ENCODE results near the gene SLC6A18.
A peak's percentile ranks its signal among the peaks of the same experiment; 100 is the strongest.

SLC6A18 gene

GRCh38 chr5:1239505-1240251 is 14.5 kb downstream of the SLC6A18 start:
- DNase-seq, result no peak

DNA sequence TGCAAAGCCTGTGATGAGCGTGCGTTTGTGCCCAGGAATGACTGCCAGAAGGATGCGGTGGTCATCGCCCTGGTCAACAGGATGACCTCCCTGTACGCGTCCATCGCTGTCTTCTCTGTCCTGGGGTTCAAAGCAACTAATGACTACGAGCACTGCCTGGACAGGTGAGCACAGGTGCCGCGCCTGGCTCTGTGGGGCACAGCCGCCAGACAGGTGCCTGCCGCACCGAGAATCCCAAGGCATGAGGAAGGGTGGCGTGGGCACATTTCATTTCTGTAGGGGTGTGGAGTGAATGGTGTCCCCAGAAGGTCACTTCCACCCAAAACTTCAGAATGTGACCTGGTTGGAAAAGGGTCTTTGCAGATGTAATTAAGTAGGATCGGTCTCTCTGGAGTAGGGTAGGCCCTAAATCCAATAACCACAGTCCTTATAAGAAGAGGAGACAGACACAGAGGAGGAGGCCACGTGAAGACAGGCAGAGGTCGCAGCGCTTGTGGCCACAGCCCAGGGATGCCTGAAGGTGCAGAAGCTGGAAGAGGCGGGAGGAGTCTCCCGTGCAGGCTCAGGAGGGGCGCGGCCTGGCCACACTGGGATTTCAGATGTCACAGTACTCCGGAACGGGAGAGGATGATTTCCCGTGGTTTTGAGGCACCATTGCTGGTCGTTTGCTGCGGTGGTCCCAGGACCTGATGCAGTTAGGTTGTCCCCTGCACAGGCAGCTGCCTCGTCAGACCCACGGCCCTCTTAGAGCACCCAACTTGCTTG is 15.5 kb downstream of the SLC6A18 start:
- DNase-seq, result no peak

DNA sequence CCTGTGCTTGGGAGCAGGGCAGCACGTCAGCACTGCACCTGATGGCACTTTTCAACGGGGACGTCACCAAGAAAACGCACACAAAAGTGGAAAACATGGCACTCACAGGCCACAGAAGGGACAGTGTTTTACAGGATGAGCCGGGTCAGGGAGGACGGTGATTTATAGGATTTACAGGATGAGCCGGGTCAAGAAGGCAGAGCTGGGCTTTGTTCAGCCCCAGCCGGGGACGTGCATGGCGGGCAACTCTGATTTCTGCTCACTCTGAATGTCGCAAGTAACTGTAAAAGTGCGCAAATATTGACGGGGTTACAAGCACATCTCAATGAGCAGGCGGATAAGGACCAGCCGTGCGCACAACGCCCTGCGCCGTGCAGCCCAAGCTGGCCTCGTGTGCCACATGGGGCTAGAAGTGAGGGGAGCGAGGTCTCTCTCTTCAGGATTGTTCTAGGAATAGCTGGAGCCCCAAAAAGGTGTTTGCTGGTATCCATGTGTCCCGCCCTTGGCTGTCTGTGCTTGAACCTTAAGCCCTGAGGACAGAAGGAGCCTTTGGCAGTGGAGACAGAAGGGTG is 16.4 kb downstream of the SLC6A18 start:
- DNase-seq, result no peak

DNA sequence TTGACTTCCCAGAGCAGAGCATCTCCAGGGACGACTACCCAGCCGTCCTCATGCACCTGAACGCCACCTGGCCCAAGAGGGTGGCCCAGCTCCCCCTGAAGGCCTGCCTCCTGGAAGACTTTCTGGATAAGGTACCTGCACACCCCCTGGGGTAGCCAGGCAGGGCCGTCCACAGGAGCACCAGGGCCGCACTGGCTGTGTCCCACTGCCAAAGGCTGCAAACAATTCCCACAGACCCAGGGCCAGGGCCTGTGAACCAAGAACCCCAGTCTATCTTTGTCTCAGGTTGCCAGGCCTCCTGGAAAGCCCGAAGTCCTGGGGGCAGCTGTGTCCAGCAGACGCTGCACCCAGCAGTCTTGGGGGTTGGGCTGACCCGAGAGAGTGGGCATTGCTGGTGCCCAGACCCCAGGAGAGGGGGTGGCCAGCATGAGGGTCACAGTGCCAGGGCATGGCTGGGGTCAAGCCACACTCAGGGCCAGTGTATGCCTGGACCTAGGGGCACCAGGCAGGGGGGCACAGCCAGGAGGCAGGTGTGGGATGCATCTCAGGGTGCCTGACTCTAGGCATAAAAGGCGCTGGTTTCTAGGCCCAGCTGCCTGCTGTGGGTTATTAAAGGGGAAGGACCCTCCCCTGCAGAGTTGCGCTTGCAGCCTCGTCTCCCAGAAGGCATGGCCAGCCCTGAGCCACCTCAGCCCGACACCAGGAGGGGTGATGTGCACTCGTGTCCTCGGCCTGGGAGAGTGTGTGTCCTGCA is 17.7 kb downstream of the SLC6A18 start:
- DNase-seq, result no peak

DNA sequence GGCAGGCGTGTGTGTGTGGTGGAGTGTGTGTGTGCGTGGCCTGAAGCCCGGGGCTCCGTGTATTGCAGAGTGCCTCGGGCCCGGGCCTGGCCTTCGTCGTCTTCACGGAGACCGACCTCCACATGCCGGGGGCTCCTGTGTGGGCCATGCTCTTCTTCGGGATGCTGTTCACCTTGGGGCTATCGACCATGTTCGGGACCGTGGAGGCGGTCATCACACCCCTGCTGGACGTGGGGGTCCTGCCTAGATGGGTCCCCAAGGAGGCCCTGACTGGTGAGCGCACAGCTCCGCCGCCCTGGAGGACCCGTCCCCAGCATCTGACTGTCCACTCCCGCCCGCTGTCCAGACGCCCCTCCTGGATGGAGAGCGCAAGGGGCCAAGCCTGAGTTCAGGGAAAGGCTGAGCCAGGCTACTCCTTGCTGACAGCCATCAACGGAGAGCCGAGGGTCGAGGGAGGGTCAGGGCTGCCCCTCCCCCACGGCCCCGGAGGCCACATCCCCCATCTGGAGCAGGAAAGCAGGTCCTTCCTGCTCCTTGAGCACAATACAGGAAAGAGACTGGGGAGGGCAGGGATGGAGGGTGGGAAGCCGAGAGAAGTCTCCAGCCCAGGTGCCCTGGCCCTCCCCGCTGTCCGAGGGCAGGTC is 18.4 kb downstream of the SLC6A18 start:
- no peak for DNase-seq

DNA sequence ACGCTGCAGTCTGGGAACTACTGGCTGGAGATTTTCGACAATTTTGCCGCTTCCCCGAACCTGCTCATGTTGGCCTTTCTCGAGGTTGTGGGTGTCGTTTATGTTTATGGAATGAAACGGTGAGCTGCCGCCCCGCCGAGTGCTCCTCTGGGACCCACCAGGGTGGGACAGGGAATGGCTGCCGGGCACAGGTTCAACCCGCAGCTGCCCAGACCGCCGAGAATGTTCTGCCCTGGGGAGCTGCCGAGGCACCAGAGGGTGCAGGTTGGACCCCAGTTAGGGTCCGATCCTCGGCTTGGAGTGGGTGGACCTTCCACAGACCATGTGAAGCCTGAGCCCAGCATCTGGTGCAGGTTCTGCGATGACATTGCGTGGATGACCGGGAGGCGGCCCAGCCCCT is 19.1 kb downstream of the SLC6A18 start:
- DNase-seq, result no peak

- DNase-seq, result no peak
Observed at GRCh38 chr5:1244976-1245375, 19.8 kb downstream of the SLC6A18 start.

DNA sequence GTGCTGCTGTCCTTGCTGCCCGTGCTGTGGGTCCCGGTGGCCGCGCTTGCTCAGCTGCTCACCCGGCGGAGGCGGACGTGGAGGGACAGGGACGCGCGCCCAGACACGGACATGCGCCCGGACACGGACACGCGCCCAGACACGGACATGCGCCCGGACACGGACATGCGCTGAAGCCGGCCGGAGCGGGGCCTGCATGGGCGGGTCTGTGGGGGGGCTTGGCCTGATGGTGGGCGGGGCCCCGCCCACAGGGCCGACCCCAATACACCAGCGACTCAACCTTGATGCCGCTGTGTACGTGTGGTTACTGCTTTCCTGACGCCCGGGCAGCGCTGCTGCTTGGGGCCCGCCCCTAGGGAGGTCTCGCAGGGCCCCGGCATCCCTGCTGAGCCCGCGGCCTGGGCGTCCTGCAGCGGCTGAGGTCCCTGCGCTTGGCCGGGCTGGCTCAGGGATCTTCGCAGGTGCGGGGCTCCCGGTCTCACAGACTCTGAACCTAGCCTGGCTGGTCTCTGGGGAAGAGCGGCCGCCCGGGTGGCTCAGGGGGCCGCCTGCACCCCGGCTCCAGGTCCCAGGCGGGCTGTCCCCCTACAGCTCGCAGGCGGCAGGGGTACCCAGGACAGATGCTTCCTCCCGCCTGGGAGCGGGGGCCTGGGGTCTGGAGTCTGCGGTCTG is 20.9 kb downstream of the SLC6A18 start:
- DNase-seq, result no peak

DNA sequence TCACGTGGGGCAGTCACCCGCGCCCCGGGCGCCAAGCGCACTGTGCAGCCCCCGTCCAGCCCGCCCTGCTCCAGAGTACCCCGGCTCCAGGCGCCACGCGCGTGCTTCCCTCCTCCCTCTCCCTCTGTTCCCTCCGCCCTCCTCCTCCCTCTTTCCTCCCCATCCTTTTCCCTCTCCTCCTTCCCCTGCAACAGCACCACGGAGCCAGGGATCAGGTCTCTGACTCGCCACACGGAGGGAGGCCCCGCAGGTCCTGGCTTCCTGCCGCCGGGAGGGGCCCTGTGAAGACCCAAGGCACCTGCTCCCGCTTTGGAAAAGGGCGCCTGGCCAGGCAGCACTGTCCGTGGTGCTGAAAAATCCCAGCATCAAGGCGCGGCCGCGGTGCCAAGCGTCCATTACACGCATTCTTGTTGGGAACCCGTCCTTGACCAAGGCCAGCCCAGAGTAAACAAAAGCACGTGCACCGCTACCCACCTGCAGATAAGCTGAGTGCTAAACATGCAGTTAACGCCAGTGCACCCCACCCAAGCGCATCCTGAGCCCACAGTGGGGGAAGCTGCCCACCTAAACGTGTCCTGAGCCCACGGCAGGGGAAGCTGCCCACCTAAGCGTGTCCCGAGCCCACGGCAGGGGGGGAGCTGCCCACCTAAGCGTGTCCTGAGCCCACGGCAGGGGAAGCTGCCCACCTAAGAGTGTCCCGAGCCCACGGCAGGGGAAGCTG is 21.7 kb downstream of the SLC6A18 start:
- DNase-seq, result peak; percentile 35

GRCh38 chr5:1247811-1248210 is 22.6 kb downstream of the SLC6A18 start:
- no peak for DNase-seq

GRCh38 chr5:1249366-1250280 is 24.4 kb downstream of the SLC6A18 start:
- no peak for DNase-seq

DNA sequence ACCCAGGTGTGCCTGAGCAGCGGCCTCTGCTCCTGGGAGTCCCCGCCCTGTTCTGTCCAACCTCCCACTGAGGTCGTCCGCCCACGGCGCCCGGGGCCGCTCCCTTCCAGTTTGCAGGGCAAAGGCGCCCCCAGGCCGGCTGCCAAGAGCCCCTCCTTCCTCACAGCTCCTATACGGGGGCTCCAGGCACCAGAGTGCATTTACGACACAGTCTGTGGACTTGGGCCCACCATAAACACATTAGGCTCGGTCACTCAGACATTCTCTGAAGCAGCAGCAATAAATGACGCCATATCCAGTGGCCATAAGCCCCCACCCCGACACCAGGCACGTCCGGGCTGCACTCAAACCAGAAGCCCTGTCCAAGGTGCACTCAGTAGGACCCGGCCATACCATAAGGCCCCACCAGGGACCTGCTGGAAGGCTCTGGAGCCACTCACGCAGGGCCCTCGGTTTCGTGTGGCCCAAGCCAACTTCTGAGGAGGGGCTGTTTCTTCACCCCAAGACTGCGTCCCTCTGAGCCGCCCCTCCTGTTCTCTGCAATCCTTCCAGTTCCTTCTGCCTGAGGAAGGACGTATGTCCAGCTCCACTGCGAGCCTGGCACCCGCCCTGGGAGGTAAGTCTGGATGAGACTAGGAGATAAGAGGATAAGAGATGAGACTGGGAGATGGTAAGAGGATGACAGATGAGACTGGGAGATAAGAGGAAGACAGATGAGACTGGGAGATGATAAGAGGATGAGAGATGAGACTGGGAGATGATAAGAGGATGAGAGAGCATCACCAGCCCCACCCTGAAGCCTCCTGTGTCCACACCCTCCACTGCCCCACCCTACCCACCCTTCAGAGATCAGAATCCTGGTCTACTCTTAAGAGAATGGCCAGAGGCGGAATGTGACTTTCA is 26.7 kb downstream of the SLC6A18 start:
- no peak for DNase-seq

DNA sequence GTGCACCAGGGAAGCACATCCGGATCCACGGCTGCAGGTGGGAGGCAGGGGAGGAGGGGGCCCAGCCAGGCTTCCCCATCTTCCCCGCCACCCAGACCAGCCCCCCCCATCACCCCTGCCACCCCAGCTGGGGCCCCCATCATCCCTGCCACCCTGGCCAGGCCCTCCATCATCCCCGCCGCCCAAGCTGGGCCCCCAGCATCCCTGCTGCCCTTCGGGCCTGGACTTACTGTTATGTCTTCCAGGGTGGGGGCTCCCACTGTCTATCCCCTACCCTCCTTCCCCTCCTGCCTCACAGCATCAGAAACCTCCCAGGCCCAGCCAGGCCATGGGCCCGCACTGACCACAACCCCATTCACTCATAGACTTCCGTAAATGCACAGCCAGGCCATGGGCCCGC is 27.5 kb downstream of the SLC6A18 start:
- DNase-seq, result no peak

DNA sequence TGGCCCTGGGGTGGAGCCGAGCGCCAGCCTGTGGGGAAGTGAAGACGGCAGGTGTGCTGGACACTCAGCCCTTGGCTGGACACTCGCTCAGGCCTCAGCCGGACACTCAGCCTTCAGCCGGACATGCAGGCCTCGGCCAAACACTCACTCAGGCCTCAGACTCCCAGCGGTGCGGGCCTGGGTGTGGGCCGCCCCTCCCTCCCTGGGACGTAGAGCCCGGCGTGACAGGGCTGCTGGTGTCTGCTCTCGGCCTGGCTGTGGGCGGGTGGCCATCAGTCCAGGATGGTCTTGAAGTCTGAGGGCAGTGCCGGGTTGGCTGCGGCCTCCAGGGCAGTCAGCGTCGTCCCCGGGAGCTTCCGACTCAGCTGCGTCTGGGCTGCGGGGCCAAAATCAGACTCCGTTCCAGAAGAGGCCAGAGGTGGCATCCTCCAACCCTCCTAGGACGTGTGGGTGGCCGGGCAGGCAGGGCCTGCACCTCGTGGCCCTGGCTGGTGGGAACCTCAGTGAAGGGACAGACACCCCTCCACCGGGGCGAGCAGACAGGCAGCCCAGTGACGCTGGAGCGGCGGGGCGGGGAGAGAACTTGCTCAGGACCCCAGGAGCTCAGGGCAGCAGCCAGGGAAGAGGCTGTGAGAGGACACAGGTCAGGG is 28.4 kb downstream of the SLC6A18 start:
- no peak for DNase-seq

- DNase-seq, result no peak
Observed at GRCh38 chr5:1254196-1254595, 29.0 kb downstream of the SLC6A18 start.

DNA sequence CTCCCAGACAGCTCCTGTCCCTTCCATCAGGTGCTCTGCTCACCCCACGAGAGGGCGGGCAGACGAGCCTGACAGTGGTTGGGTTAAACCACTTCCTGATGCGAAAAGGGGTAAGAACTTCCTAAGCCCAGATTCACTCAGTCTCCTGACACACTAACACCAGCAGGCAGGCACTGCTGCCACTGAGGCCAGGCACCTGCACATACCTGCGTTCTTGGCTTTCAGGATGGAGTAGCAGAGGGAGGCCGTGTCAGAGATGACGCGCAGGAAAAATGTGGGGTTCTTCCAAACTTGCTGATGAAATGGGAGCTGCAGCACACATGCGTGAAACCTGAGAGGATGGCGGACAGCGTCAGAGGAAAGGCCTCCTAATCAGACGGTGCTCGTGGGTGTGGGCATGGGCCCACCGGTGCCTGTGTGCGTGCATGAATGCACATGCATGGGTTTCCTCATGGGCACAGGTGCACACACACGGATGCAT is 29.9 kb downstream of the SLC6A18 start:
- peak; percentile 46 for DNase-seq

- no peak for DNase-seq
Observed at GRCh38 chr5:1256776-1257175, 31.6 kb downstream of the SLC6A18 start.

DNA sequence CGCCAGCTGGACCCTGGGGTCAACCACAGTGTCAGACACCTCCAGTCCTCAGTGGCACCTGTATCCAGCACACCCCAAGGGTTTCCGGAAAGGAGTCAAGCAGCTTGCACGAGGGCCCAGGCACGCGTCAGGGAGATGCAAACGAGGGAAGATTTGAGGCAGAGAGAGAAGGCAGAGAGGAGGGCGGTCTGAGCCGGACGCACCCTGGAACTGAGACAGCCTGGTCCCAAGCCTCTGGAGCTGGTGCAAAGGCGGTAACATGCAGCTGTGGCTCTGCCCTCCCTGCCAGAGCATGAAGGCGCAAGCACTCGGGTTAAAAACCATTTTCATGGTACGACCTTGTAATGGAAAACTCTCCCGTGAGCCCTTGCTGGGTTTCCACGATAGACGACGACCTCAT is 32.2 kb downstream of the SLC6A18 start:
- DNase-seq, result no peak

- DNase-seq, result no peak
Observed at GRCh38 chr5:1257841-1258240, 32.7 kb downstream of the SLC6A18 start.

All from activated CD4-positive, alpha-beta T cell treated with anti-CD3 and anti-CD28 coated beads for 48 hours (primary cell).